ENCODE measurements around the gene SPIC. TPM values are rescaled to one million over a fixed set of nuclear protein-coding genes. Genes with fewer than 3 reads are reported as not detected.

Gene SPIC
- total and polyA plus RNA-seq, 2 donors (not counting 1 experiment from before 2014, with no cell fraction given), result not detected

DNA sequence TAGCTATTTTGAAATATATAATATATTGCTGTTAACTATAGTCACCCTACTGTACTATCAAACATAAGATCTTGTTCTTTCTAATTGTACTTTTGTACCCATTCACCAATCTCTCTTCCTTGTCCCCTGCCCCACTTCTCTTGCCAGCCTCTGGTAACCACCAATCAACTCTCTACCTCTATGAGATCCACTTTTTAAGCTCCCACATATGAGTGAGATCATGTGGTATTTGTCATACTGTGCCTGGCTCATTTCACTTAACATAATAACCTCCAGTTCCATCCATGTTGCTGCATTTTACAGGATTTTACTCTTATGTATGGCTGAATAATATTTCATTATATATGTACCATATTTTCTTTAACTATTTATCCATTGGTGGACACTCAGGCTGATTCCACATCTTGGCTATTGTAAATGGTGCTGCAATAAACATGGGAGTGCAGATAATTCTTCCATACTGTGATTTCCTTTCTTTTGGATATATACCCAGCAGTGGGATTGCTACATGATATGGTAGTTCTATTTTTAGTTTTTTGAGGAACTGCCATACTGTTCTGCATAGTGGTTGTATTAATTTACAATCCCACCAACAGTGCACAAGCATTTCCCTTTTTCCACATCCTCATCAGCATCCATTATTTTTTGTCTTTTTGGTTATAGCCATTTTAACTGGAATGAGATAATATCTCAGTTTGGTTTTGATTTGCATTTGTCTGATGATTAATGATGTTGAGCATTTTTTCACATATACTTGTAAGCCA, 33.5 kb upstream of the SPIC start:
- CTCF ChIA-PET, result no interaction called here
- Histone ChIP-seq H3K27me3 (replicated peaks in 1 of 4; ENCODE audit: control extremely low read depth in 1 of 4, control insufficient read depth in 3 of 4, insufficient read depth in 4 of 4, low read length in 3 of 4) (peaks cover 0 to 2% (median 0%) of the 10 kb centered on the region in 4 experiments), H3K9me3 (ENCODE audit: control extremely low read depth in 1 of 3, control insufficient read depth in 2 of 3, insufficient read depth in 1 of 3, low read length in 2 of 3) (no peaks in the 10 kb centered on the region), H3K4me1 (ENCODE audit: control insufficient read depth in 2 of 2, insufficient read depth in 2 of 2, low read length in 2 of 2) (no peaks in the 10 kb centered on the region), H4K20me1 (ENCODE audit: control insufficient read depth, insufficient read depth, low read length, poor library complexity, severe bottlenecking) (no peaks in the 10 kb centered on the region), H2AFZ (ENCODE audit: insufficient read depth, low read depth, low read length, poor library complexity, severe bottlenecking) (no peak overlapping the region), H3K79me2 (ENCODE audit: control insufficient read depth, insufficient read depth, low read length) (no peaks in the 10 kb centered on the region), H3K4me2 (replicated peaks; ENCODE audit: low read depth, low read length, poor library complexity, severe bottlenecking) (no peak overlapping the region), H3K9ac (ENCODE audit: low read length) (no peak overlapping the region), H3K36me3 (replicated peaks in 1 of 2; ENCODE audit: control extremely low read depth in 1 of 2, control insufficient read depth in 1 of 2, extremely low read depth in 1 of 2, insufficient read depth in 2 of 2, low read length in 1 of 2) (no peaks in the 10 kb centered on the region), H3K27ac (ENCODE audit: low read length in 2 of 2) (no peak overlapping the region), H3K4me3 (ENCODE audit: control extremely low read depth in 1 of 5, extremely low read depth in 1 of 5, insufficient read depth in 1 of 5, low read depth in 2 of 5, low read length in 4 of 5) (no peak overlapping the region)
- Mint-ChIP-seq H3K4me3 (no peak overlapping the region), H3K27ac (no peak overlapping the region), H3K4me1 (no peaks in the 10 kb centered on the region), H3K9me3 (ENCODE audit: insufficient read depth) (no peaks in the 10 kb centered on the region), H3K27me3 (peaks cover 14% of the 10 kb centered on the region)
- intact Hi-C loops (cut with micrococcal nuclease), result no loop called here
- POLR2A ChIA-PET, result no interaction called here
- ATAC-seq (ENCODE audit: low read depth), result no peak
- no peak for DNase-seq
- TF ChIP-seq, protein P1, sequence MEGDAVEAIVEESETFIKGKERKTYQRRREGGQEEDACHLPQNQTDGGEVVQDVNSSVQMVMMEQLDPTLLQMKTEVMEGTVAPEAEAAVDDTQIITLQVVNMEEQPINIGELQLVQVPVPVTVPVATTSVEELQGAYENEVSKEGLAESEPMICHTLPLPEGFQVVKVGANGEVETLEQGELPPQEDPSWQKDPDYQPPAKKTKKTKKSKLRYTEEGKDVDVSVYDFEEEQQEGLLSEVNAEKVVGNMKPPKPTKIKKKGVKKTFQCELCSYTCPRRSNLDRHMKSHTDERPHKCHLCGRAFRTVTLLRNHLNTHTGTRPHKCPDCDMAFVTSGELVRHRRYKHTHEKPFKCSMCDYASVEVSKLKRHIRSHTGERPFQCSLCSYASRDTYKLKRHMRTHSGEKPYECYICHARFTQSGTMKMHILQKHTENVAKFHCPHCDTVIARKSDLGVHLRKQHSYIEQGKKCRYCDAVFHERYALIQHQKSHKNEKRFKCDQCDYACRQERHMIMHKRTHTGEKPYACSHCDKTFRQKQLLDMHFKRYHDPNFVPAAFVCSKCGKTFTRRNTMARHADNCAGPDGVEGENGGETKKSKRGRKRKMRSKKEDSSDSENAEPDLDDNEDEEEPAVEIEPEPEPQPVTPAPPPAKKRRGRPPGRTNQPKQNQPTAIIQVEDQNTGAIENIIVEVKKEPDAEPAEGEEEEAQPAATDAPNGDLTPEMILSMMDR (IDR thresholded peaks at IDR 0.05), result no peak
- no peak for TF ChIP-seq EZH2 (IDR thresholded peaks at IDR 0.05; ENCODE audit: borderline replicate concordance, insufficient read depth, low read depth, low read length, poor library complexity, severe bottlenecking)

DNA sequence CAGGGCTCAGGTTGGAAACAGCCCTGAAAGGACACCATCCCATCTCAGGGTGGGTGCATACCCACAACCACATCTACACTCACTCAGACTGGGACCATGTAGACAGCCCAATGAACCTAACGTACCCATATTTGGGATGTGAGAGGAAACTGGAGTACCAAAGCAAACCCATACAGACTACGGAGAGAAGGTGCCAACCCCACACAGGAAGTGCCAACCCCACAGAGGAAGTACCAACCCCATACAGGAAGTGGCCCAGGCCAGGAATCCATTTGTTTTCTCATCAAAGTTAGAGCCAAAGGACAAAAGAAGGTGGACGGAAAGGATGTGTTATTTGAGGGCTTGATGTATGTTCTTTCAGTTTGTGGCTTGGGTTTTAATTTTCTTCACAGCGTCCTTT, 19.5 kb upstream of the SPIC start:
- Histone ChIP-seq H3K9ac (ENCODE audit: low read length) (no peak overlapping the region), H3K4me2 (replicated peaks; ENCODE audit: low read depth, low read length, poor library complexity, severe bottlenecking) (no peak overlapping the region), H3K4me3 (ENCODE audit: control extremely low read depth in 1 of 5, extremely low read depth in 1 of 5, insufficient read depth in 1 of 5, low read depth in 2 of 5, low read length in 4 of 5) (no peak overlapping the region), H3K27me3 (replicated peaks in 1 of 4; ENCODE audit: control extremely low read depth in 1 of 4, control insufficient read depth in 3 of 4, insufficient read depth in 4 of 4, low read length in 3 of 4) (no peaks in the 10 kb centered on the region), H2AFZ (ENCODE audit: insufficient read depth, low read depth, low read length, poor library complexity, severe bottlenecking) (no peak overlapping the region), H3K36me3 (replicated peaks in 1 of 2; ENCODE audit: control extremely low read depth in 1 of 2, control insufficient read depth in 1 of 2, extremely low read depth in 1 of 2, insufficient read depth in 2 of 2, low read length in 1 of 2) (no peaks in the 10 kb centered on the region), H4K20me1 (ENCODE audit: control insufficient read depth, insufficient read depth, low read length, poor library complexity, severe bottlenecking) (no peaks in the 10 kb centered on the region), H3K9me3 (ENCODE audit: control extremely low read depth in 1 of 3, control insufficient read depth in 2 of 3, insufficient read depth in 1 of 3, low read length in 2 of 3) (peaks cover 1 to 15% (median 9%) of the 10 kb centered on the region in 3 donors), H3K4me1 (ENCODE audit: control insufficient read depth in 2 of 2, insufficient read depth in 2 of 2, low read length in 2 of 2) (peaks cover 0 to 4% of the 10 kb centered on the region in 2 donors), H3K27ac (ENCODE audit: low read length in 2 of 2) (no peak overlapping the region), H3K79me2 (ENCODE audit: control insufficient read depth, insufficient read depth, low read length) (no peaks in the 10 kb centered on the region)
- TF ChIP-seq, protein P1 (IDR thresholded peaks at IDR 0.05), result no peak
- TF ChIP-seq EZH2 (IDR thresholded peaks at IDR 0.05; ENCODE audit: borderline replicate concordance, insufficient read depth, low read depth, low read length, poor library complexity, severe bottlenecking), result no peak
- Mint-ChIP-seq H3K27me3 (no peaks in the 10 kb centered on the region), H3K4me3 (no peak overlapping the region), H3K4me1 (peaks cover 6% of the 10 kb centered on the region), H3K27ac (no peak overlapping the region), H3K9me3 (ENCODE audit: insufficient read depth) (peaks cover 6% of the 10 kb centered on the region)
- DNase-seq (no peak), ATAC-seq (ENCODE audit: low read depth) (no peak)
- ChIA-PET POLR2A (no interaction called here), CTCF (no interaction called here)
- intact Hi-C loops (cut with micrococcal nuclease), result no loop called here
- WGBS (ENCODE audit: insufficient coverage), result no CpG with 5 or more reads among the region's 4 CpGs

All from B cell (primary cell).